MM.1S (cell line): Measurements from ENCODE around the gene OR2AG2.

Experiments
- EZH2 ChIP-seq: fragments of 300-600 bp; sonication (generic); optimal IDR thresholded peaks from 2 replicates; pipeline ENCODE3; 2017; ENCODE audit warnings: low read depth, mild to moderate bottlenecking, antibody characterized with exemption, low read length, mixed read lengths
- TF ChIP-seq, protein P1 (sequence below): fragments of 300-600 bp; sonication (generic); IDR thresholded peaks from 2 replicates; pipeline ENCODE4 v1.5.1; 2016; ENCODE audit warnings: antibody characterized with exemption, low read length, mixed read lengths

DNA sequence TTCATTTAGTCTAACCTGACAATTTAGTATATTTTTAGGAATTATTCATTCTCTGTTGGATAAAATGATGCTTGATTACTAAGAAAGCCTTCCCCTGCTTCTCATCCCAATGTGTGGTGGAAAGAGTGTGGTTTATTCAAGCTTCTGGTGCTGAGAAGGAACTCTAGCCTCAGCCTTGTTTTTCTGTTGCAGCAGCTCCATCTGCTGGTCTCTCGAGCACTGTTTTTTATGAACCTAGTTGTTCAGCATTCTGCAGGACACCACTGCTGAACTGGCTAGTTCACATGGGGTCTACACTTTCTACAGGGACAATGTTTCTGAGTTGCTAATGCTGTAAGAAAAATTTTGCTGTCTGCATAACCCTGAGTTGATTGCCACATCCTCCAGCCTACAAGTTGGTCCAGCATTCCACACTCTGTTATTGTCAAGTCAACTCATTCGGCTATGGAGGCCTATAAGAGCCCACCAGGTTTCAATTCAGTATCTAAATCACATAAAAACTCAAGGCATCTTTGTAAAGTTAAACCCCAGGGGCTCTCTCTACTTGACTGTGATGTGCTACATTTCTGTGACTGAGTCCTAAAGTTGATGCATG, 14.3 kb downstream of the OR2AG2 start:
- TF ChIP-seq, protein P1, sequence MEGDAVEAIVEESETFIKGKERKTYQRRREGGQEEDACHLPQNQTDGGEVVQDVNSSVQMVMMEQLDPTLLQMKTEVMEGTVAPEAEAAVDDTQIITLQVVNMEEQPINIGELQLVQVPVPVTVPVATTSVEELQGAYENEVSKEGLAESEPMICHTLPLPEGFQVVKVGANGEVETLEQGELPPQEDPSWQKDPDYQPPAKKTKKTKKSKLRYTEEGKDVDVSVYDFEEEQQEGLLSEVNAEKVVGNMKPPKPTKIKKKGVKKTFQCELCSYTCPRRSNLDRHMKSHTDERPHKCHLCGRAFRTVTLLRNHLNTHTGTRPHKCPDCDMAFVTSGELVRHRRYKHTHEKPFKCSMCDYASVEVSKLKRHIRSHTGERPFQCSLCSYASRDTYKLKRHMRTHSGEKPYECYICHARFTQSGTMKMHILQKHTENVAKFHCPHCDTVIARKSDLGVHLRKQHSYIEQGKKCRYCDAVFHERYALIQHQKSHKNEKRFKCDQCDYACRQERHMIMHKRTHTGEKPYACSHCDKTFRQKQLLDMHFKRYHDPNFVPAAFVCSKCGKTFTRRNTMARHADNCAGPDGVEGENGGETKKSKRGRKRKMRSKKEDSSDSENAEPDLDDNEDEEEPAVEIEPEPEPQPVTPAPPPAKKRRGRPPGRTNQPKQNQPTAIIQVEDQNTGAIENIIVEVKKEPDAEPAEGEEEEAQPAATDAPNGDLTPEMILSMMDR = peak; percentile 74
- TF ChIP-seq EZH2 = no peak
